ENCODE results near the gene SCIMP. TPM values are rescaled to one million over a fixed set of nuclear protein-coding genes. Genes with fewer than 3 reads are reported as not detected.
"Not testable (repeated sequence)": the region's sequence is repeated elsewhere in the genome, so short reads cannot be mapped to it uniquely, and the experiment has no call there.

SCIMP gene
- polyA plus RNA-seq, 4 donors: 1.2 to 2.4 (median 1.7) TPM

- DNase-seq (ENCODE audit: low read depth in 4 of 4, low spot score in 2 of 4): no peak
These were observed 40.3 kb downstream of the SCIMP start for GRCh38 chr17:5194346-5194745.

DNA sequence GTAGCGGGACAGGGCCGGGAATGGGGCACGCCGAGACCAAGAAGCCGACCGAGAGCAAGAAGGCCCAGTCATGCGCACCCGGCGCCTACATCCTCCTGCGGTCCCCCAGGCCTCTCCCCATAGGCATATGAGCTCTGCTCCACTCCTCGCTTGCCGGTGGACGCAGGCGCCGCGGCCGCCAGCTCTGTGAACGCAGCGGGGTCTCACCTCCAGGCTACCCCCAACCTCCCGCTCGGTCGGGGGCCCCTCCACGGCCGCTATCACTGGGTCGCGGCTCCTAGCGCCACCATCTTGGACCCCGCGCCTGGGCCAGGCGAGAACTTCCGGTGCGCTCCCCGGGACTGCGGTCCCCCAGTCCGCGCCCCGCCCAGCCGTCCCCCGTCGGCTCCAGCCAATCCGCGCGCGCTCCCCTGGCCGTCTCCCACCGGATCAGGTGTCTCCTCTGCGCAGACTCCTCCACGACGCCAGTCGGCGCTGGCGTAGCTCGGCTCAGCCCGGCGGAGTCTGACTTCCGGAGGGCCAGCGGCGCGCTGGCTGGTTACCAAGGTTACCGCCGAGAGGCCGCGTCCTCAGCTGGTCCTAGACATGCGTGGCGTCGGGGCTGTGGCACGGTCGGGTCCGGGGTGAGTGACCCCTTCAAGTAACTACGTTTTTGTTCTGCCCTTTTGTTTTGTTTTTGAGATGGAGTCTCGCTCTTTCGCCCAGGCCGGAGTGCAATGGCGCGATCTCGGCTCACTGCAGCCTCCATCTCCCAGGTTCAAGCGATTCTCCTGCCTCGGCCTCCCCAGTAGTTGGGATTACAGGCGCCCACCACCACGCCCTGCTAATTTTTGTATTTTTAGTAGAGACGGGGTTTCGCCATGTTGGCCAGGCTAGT lies 42.9 kb downstream of the SCIMP start, which contains the start of gene ZNF594:
Gene ZNF594, minus strand, starts transcription at position 328 of the 877 bp plus-strand sequence. CDS start 7,612 bp downstream, outside the sequence.
- peak; percentile 83 to 92 (median 90) for DNase-seq (ENCODE audit: low read depth in 4 of 4, low spot score in 2 of 4)

DNA sequence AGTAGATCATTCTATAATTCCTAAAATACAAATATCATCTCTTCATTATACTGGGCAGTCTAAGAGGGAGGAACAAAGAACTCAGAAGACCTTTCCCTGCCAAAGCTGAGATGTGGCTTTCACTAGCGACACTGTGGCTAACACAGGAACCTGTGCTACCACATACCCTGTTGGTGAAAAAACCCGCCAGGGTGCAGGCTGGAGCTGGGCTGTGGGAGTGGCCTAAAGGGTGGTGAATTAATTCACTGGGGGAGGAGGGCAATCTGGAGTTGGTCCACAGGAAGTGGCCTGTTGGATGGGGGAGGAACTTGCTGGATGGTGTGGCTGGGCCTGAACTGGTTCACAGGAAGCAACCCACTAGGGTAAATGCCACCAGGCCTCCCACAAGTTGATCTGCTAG lies 50.4 kb downstream of the SCIMP start:
- no peak for DNase-seq (ENCODE audit: low read depth in 4 of 4, low spot score in 2 of 4)

DNA sequence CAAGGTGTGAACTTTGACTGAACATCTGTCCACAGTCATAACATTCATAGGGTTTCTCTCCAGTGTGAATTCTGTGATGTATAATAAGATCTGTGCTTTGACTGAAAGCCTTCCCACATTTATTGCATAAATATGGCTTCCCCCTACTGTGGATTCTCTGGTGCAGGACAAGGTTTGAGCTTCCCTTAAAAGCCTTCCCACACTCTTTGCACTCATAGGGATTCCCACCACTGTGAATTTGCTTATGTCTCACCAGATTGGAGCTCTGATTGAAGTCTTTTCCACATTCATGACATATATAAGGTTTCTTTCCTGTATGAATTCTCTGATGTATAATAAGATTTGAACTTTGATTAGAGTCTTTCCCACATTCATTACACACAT lies 51.3 kb downstream of the SCIMP start:
- DNase-seq (ENCODE audit: low read depth in 4 of 4, low spot score in 2 of 4): no peak

- no peak for DNase-seq (ENCODE audit: low read depth in 4 of 4, low spot score in 2 of 4)
These were observed 51.9 kb downstream of the SCIMP start for GRCh38 chr17:5182597-5183409.

- no peak for DNase-seq (ENCODE audit: low read depth in 4 of 4, low spot score in 2 of 4)
These were observed 53.0 kb downstream of the SCIMP start for GRCh38 chr17:5181509-5182305.

- DNase-seq (ENCODE audit: low read depth in 4 of 4, low spot score in 2 of 4): no peak
These were observed 55.7 kb downstream of the SCIMP start for GRCh38 chr17:5179003-5179402.

- DNase-seq (ENCODE audit: low read depth in 4 of 4, low spot score in 2 of 4): not testable (repeated sequence)
These were observed 59.6 kb downstream of the SCIMP start for GRCh38 chr17:5175027-5175426.

GRCh38 chr17:5165791-5166564 lies 68.7 kb downstream of the SCIMP start:
- DNase-seq (ENCODE audit: low read depth in 4 of 4, low spot score in 2 of 4): not testable (repeated sequence)

DNA sequence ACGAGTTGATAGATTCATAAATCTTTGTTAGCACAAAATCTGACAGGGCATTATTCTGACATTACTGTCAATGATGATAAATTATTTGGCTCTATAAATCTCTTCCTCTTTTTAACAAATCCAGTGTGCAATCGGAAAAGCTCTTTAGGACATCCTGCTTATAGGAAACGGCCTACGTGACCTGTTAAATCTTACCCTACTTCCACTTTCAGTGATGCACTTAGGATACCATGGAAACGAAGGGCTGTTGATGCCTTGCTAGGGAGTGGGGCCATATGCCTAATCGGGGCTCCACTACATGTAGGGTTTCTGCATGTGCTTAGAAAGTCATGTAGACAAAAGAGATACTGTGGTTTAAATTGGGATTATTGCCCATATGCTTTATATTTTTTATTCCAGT lies 70.2 kb downstream of the SCIMP start:
- DNase-seq (ENCODE audit: low read depth in 4 of 4, low spot score in 2 of 4): no peak

- not testable (repeated sequence) for DNase-seq (ENCODE audit: low read depth in 4 of 4, low spot score in 2 of 4)
These were observed 72.9 kb downstream of the SCIMP start for GRCh38 chr17:5161793-5162192.

DNA sequence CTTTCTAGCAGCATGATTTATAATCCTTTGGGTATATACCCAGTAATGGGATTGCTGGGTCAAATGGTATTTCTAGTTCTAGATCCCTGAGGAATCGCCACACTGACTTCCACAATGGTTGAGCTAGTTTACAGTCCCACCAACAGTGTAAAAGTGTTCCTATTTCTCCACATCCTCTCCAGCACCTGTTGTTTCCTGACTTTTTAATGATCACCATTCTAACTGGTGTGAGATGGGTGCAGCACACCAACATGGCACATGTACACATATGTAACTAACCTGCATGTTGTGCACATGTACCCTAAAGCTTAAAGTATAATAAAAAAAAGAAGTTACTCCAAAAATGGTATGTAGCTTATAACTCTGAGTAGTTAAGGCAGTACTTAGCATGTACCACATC lies 74.0 kb downstream of the SCIMP start:
- DNase-seq (ENCODE audit: low read depth in 4 of 4, low spot score in 2 of 4): not testable (repeated sequence)

Other genes with a start within 250 kb of the SCIMP start
- gene CAMTA2, start 247.2 kb downstream of the SCIMP start, polyA plus RNA-seq (ENCODE audit: insufficient read length in 4 of 4): 10 to 100 TPM; 22.7 to 38.4 (median 27.9) TPM
- 1 to 10 TPM; 6.4 to 9.9 (median 8.5) TPM for gene INCA1, start 237.3 kb downstream of the SCIMP start, polyA plus RNA-seq (ENCODE audit: insufficient read length in 4 of 4)
- gene KIF1C, start 236.9 kb downstream of the SCIMP start, polyA plus RNA-seq (ENCODE audit: insufficient read length in 4 of 4): 10 to 100 TPM; 77.1 to 93.7 (median 87.7) TPM
- under 1 TPM; 0.21 to 0.51 (median 0.36) TPM for gene SLC52A1, start 199.4 kb downstream of the SCIMP start, polyA plus RNA-seq (ENCODE audit: insufficient read length in 4 of 4)
- 10 to 100 TPM; 11.9 to 15.7 (median 14.4) TPM for gene ZFP3, start 156.4 kb downstream of the SCIMP start, polyA plus RNA-seq (ENCODE audit: insufficient read length in 4 of 4)
- gene ZNF232, start 123.0 kb downstream of the SCIMP start, polyA plus RNA-seq (ENCODE audit: insufficient read length in 4 of 4): 10 to 100 TPM; 19.1 to 53.1 (median 21.7) TPM
- gene USP6, start 118.8 kb downstream of the SCIMP start, polyA plus RNA-seq (ENCODE audit: insufficient read length in 4 of 4): 10 to 100 TPM in 1 of 4 donors, 1 to 10 TPM in 3; 2.2 to 20.1 (median 3.6) TPM
- 10 to 100 TPM; 16.6 to 28.9 (median 22.7) TPM for gene ZNF594, start 43.0 kb downstream of the SCIMP start, polyA plus RNA-seq (ENCODE audit: insufficient read length in 4 of 4)
- gene RABEP1, start 47.4 kb upstream of the SCIMP start, polyA plus RNA-seq (ENCODE audit: insufficient read length in 4 of 4): 10 to 100 TPM; 51.8 to 70.8 (median 61.8) TPM
- gene NUP88, start 184.8 kb upstream of the SCIMP start, polyA plus RNA-seq (ENCODE audit: insufficient read length in 4 of 4): 10 to 100 TPM; 70.9 to 84.6 (median 77.5) TPM
- 10 to 100 TPM; 56.7 to 93.5 (median 73.5) TPM for gene RPAIN, start 185.3 kb upstream of the SCIMP start, polyA plus RNA-seq (ENCODE audit: insufficient read length in 4 of 4)
- 100 to 1,000 TPM; 142 to 175 (median 153) TPM for gene C1QBP, start 204.3 kb upstream of the SCIMP start, polyA plus RNA-seq (ENCODE audit: insufficient read length in 4 of 4)
- 10 to 100 TPM; 15.5 to 22.1 (median 19.8) TPM for gene DHX33, start 234.1 kb upstream of the SCIMP start, polyA plus RNA-seq (ENCODE audit: insufficient read length in 4 of 4)